Measurements from ENCODE around the gene PKD1L1. TPM values are rescaled to one million over a fixed set of nuclear protein-coding genes. Genes with fewer than 3 reads are reported as not detected.

The PKD1L1 gene
- total RNA-seq, 4 donors from 2014 or later: 0.07 to 1.7 (median 0.98) TPM

DNA sequence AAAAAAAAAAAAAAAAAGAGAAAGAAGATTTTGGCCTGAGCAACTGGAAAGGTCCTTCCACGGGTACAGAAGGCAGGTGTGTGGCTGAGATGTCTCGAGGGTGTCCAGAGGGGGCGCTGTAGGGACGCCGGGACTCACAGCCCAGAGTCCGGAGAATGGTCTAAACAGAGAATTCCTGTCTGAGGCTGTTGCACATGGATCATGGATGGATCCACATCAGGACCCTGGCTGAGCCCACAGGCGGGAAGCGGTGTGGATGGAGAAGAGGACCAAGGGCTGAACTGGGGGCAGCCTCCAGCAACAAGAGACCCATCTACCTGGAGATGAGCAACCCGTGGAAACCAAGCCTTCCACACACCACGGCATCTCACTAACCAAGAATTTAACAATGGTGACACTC lies 55.0 kb downstream of the PKD1L1 start:
- ATAC-seq (no peak), DNase-seq (no peak)
- no peak overlapping the region for H3K27ac ChIP-seq
- no peaks in the 10 kb centered on the region for H3K9me3 ChIP-seq
- no peaks in the 10 kb centered on the region for H3K36me3 ChIP-seq
- H3K27me3 ChIP-seq: no peaks in the 10 kb centered on the region
- H3K4me3 ChIP-seq: no peak overlapping the region
- no peaks in the 10 kb centered on the region for H3K4me1 ChIP-seq
- in situ Hi-C loops (cut with MboI; ENCODE audit: low sequenced_read_pairs in 4 of 4): no loop called here
- intact Hi-C loops (cut with DNase I; ENCODE audit: low total_unique reads): no loop called here
- TF ChIP-seq POLR2A (IDR thresholded peaks at IDR 0.05): no peak
- TF ChIP-seq, protein P1, sequence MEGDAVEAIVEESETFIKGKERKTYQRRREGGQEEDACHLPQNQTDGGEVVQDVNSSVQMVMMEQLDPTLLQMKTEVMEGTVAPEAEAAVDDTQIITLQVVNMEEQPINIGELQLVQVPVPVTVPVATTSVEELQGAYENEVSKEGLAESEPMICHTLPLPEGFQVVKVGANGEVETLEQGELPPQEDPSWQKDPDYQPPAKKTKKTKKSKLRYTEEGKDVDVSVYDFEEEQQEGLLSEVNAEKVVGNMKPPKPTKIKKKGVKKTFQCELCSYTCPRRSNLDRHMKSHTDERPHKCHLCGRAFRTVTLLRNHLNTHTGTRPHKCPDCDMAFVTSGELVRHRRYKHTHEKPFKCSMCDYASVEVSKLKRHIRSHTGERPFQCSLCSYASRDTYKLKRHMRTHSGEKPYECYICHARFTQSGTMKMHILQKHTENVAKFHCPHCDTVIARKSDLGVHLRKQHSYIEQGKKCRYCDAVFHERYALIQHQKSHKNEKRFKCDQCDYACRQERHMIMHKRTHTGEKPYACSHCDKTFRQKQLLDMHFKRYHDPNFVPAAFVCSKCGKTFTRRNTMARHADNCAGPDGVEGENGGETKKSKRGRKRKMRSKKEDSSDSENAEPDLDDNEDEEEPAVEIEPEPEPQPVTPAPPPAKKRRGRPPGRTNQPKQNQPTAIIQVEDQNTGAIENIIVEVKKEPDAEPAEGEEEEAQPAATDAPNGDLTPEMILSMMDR (IDR thresholded peaks at IDR 0.05 in 4 of 5, conservative IDR thresholded peaks at IDR 0.05 in 1 of 5): no peak

- DNase-seq (no peak), ATAC-seq (no peak)
- Histone ChIP-seq H3K36me3 (no peaks in the 10 kb centered on the region), H3K9me3 (no peaks in the 10 kb centered on the region), H3K27ac (no peak overlapping the region), H3K4me3 (no peak overlapping the region), H3K27me3 (no peaks in the 10 kb centered on the region), H3K4me1 (peaks cover 0 to 3% of the 10 kb centered on the region in 2 donors)
- intact Hi-C loops (cut with DNase I; ENCODE audit: low total_unique reads): no loop called here
- in situ Hi-C loops (cut with MboI; ENCODE audit: low sequenced_read_pairs in 4 of 4): no loop called here
- TF ChIP-seq, protein P1 (IDR thresholded peaks at IDR 0.05 in 4 of 5, conservative IDR thresholded peaks at IDR 0.05 in 1 of 5): no peak
- no peak for TF ChIP-seq POLR2A (IDR thresholded peaks at IDR 0.05)
Observed at GRCh38 chr7:47890606-47891005, 57.7 kb downstream of the PKD1L1 start.

- in situ Hi-C loops (cut with MboI; ENCODE audit: low sequenced_read_pairs in 4 of 4): no loop called here
- no peak for ATAC-seq
- H3K36me3 ChIP-seq: no peaks in the 10 kb centered on the region
- no peaks in the 10 kb centered on the region for H3K27me3 ChIP-seq
- no peak overlapping the region for H3K4me3 ChIP-seq
- no peaks in the 10 kb centered on the region for H3K9me3 ChIP-seq
- TF ChIP-seq POLR2A (IDR thresholded peaks at IDR 0.05): no peak
- TF ChIP-seq, protein P1 (IDR thresholded peaks at IDR 0.05 in 4 of 5, conservative IDR thresholded peaks at IDR 0.05 in 1 of 5): no peak
- H3K4me1 ChIP-seq: peaks cover 4 to 7% of the 10 kb centered on the region in 2 donors
- intact Hi-C loops (cut with DNase I; ENCODE audit: low total_unique reads): no loop called here
- H3K27ac ChIP-seq: no peak overlapping the region
- DNase-seq: no peak
Observed at GRCh38 chr7:47890125-47890524, 58.1 kb downstream of the PKD1L1 start.

DNA sequence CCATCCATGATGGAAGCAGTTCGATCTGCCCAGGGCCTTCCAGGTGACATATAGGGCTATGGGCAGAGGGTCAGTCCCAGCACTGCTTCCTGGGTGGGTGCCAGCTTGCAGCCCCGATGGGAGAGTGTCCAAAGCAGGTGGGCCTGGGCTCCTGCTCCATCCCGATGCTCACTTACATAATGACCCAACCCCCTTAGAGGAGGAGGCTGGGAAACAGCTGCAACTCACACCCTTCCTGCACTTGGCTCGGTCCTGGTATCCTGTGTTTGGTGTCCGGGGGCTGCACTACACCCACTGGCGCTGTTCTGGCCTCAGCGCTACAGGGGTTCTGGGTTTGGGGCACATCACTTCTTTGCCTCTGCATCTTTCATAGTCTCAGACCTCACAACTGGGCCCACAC lies 58.5 kb downstream of the PKD1L1 start:
- H3K4me3 ChIP-seq: no peak overlapping the region
- DNase-seq (no peak), ATAC-seq (no peak)
- H3K36me3 ChIP-seq: no peaks in the 10 kb centered on the region
- H3K27me3 ChIP-seq: no peaks in the 10 kb centered on the region
- no peak overlapping the region for H3K27ac ChIP-seq
- intact Hi-C loops (cut with DNase I; ENCODE audit: low total_unique reads): no loop called here
- TF ChIP-seq, protein P1 (IDR thresholded peaks at IDR 0.05 in 4 of 5, conservative IDR thresholded peaks at IDR 0.05 in 1 of 5): no peak
- TF ChIP-seq POLR2A (IDR thresholded peaks at IDR 0.05): no peak
- H3K4me1 ChIP-seq: peaks cover 8 to 11% of the 10 kb centered on the region in 2 donors
- in situ Hi-C loops (cut with MboI; ENCODE audit: low sequenced_read_pairs in 4 of 4): no loop called here
- H3K9me3 ChIP-seq: no peaks in the 10 kb centered on the region
